ENCODE data around the gene KCNAB1.

Gene KCNAB1

DNA sequence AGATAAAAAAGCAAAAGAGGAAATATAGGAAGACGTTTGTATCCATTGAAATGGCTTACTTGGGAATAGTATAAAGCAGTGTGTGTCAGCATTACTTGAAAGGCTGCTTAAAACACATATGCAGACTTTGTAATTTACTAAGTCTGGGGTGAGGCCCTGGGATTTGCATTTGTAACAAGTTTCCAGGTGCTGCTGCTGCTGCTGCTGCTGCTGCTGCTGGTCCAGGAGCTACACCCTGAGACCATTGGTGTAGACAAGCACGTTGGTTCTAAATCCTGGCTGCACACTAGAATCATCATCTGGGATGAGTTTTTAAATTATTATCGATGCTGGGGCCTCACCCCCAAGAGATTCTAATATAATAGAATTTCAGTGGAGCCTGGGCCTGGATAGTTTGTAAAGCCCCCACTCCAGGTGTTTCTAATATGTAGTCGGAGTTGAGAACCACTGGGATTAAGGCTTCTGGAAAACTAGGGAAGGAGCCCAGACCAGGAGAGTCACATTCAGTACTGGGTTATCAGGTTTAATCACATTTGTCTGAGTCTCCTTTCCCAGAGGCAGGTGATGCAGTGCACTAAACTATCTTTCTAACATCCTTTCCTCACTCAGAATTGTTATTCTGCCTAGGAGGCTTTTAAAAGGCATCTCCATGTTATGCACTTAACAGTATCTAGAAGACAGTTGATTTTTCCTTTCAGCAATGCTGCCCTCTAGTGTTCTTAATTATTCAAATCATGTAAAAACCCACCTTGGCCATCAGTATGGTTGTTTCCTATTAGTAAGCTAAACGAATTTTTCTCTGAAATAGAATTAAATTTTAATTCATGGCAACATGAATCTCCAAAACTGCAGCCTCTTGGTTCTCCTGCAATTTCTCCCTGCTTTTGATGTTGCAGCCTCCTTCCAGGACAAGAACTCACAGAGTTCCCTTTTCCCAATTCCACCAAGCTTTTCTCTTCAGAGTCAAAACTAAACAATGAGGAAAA is 389.1 kb downstream of the KCNAB1 start:
- DNase-seq, result peak; percentile 58

DNA sequence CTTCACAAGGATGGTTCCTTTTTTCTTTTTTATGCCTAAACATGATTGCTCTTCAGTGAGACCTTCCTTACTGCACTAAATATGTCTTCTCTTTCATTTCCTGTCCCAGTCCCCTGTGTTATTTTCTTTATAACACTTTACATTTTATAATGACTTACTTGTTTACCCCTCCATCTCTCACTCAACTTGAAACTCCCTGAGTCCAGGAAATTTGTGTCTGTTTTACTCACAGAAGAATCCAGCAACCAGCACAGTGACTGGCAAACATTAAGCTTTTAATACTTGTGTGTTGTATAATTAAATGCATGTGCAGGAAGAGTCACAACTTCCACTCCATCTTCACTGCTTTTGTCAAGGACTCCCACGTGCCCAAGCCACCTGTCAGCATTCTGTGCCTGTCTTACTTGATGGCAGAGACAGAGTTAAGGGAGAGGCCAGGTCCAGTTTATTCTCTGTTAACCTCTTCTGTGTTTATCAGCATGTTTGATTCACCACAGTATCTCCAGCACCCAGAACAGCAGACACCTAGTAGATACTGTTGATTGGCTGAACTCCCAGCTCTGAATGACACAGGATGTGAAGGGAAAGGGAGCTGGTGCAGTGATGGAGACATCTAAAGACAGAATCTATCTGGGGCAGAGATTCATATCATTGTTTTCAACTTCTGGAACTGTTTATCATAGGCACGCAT is 391.8 kb downstream of the KCNAB1 start:
- no peak for DNase-seq

DNA sequence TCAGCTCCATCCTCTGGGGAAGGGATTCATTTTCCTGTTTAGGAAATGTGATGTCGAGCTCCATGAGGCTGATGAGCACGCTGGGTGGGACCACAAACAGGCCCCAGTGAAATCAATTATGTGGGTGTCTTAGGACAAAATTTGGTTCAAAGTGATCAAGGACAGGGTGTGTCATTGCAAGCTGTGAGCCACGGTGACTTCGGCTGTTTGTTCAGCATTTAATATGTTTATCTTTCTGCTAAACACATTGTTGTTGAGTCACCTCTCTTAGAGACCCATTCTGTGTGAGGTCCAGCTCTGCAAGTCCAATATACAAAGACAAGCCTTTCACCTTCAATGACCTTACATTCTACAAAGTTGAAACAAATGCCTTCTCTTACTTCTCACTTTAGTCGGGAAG is 393.2 kb downstream of the KCNAB1 start:
- DNase-seq, result no peak

DNA sequence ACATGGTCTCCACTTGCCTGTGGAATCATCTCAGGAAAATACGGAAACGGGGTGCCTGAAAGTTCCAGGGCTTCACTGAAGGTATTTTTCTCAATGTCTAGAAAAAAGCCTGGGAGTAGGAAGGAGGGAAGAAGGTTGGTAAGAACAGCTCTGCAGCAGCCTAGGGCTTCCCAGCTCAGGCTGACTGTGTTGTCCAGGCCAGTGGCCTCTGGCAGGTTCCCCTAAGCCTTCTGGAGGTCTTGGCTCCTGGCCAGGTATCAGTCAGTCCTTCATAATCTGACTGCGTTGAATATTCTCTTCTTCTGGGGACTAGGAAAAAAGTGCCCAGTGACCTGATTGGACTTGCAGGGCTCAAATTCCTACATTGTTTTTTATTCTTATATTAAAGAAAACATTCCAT is 395.9 kb downstream of the KCNAB1 start:
- no peak for DNase-seq

DNA sequence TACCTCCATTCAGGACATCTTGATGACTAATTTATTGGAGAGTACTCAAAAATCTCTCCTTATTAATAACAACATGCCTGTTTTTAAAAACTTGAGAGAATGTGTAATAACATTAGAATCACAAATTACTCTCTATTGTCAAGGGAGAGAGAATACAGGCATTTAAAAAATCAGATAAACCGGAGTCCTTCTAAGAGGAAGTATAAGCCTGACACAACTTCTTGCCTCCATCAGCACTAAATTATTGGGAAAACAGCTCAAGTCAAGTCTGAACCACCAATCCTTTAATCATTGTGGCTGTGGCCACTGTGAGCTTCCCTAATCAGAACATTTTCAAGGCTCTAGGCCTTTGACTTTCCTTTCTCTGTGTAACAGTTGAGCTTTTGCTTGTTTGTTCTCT is 396.6 kb downstream of the KCNAB1 start:
- DNase-seq, result peak; percentile 36

DNA sequence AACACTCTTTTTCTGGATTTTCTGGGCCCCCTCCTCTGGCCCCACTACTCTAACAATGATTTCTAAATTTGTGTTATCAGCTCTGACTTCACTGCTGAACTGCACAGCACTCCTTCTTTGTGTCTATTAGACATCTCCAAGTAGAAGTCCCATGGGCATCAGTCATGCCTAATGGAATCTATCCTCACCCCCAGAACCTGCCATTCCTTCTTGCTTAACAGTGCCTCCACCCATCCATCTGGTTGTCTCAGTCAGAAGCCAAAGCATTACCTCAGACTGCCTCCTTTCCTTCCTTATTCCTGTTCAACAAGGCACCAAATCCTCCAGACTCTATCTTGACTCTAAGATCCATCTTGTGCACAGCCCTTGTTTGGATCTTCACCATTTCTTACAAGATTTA is 398.3 kb downstream of the KCNAB1 start:
- DNase-seq, result no peak

DNA sequence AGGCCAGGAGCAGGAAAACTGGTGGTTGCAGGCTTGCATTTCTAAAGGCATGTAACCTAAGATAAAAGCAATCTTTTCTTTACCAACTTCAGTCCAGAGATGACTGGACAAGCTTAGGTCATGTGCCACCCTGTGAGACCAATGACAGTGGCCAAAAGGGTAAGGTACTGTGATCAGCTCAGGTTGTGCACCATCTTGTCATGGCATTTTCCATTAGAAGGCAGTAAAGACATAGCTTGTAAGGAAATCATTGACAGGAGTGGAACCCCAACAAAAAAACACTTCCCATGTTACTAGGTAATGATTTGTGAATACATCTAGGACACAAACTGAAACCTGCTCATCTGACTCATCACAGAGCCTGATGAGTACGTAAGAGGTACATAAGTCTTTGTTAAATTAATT is 399.4 kb downstream of the KCNAB1 start:
- DNase-seq, result no peak

- DNase-seq, result no peak
These were observed 402.3 kb downstream of the KCNAB1 start for GRCh38 chr3:156522673-156523072.

- DNase-seq, result no peak
These were observed 405.4 kb downstream of the KCNAB1 start for GRCh38 chr3:156525808-156526207.

DNA sequence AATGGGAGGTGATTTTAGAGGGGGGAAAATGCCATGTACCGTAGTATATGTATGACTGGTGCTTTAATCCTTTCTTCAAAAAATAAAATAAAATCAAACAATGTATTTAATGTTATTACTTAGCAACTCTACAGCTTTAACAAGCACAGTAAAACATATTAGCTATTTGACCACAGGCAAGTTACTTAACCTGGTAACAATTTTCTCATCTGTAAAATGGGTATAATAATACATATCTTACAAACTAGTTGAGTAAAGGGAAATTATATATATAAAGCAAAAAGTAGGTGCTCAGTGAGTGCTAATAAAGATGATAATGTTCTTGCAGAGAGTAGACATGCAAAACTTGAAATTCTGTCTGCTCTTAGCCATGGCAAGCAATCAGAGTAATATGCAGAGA is 406.7 kb downstream of the KCNAB1 start:
- no peak for DNase-seq

- DNase-seq, result no peak
These were observed 410.6 kb downstream of the KCNAB1 start for GRCh38 chr3:156530980-156531379.

GRCh38 chr3:156532730-156533129 is 412.4 kb downstream of the KCNAB1 start:
- no peak for DNase-seq

- no peak for DNase-seq
These were observed 412.8 kb downstream of the KCNAB1 start for GRCh38 chr3:156533205-156533604.

- peak; percentile 95 for DNase-seq
These were observed 414.8 kb downstream of the KCNAB1 start for GRCh38 chr3:156535162-156535627.

DNA sequence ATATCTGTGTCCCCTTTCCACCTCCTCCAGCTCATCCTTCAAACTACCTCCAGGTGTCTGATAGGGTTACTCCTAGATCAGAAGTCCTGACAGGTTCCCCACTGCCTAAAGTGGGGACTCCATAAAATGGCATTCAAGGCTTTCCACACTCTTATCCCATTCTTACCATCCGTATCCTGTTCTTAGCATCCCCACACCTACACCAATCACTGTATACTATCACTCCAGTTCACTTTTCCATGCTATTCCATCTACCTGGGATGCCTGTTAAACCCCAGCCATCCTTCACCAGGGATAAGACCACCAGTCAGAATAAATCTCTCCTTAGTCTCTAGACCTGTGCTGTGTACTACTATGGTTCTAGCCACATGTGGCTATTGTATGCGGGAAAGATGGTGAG is 415.4 kb downstream of the KCNAB1 start:
- DNase-seq, result no peak

DNA sequence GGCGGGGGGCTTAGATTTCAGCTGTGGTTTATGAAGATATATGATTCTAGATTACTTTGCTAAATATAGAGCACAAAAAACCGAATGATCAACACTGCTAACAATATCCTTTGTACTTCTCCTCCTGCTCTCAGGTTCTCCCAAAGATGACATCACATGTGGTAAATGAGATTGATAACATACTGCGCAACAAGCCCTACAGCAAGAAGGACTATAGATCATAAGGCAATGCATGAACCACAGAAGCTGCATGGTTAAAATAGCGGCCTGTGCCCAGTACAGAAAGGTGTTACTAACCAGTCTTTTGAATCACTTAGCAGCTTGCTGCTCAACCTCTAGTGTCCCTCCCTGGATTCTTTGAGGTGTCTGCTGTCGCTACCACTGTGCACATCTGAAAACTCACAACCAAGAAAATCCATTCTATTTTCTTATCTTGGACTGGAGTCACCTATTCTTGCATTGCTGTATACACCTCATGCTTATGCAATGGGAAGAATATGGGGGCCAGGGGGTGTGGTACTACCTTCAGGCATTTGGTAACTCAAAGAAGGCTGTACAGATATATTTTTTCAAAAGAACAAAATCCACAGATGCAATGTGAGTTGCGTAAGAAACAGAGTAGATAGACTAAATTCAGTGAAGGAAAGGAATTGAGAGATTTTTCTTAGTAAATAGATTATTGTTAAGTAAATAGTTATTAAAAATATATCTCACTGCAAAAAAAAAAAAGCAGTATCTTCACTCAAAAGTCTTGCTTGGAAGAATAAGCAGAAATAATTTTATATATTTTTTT is 416.3 kb downstream of the KCNAB1 start:
- DNase-seq, result no peak

DNA sequence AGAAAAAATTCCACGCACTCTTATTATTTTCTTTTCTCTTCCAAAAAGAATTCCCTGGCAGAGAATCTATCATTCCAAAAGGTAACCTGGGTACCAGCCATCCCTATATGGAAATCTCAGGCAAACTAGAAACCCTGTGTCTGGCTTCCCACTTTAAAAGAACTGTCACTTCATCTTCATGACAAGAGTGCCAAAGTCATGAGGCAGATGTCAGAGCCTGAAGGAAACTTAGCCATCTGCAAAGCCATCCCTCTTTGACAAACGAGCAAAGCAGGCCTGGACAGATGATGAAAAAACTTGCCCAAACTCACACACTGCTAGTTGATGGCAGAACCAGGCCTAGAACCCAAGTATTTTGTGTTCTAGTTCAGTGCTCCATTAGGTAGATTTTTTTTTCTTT is 418.7 kb downstream of the KCNAB1 start:
- DNase-seq, result no peak

DNA sequence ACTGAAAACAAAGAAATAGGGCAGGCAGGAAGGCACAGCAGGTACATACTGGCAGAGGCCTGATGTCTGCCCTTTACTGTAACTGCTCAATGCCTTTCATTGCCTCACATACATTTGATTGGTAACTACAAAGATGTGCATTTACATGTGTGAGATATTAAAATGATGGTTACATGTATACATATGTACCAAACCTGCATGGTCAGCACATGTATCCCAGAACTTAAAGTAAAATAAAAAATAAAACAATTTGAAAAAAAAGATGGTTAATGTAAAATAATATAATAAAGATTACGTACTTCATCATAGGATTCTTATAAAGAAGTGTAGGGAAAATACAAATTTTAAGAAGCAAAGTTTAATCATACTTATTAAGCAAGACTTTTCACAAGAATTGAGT is 419.4 kb downstream of the KCNAB1 start:
- no peak for DNase-seq

- DNase-seq, result no peak
These were observed 422.0 kb downstream of the KCNAB1 start for GRCh38 chr3:156542101-156543042.

- DNase-seq, result no peak
These were observed 422.7 kb downstream of the KCNAB1 start for GRCh38 chr3:156543043-156543555.

DNA sequence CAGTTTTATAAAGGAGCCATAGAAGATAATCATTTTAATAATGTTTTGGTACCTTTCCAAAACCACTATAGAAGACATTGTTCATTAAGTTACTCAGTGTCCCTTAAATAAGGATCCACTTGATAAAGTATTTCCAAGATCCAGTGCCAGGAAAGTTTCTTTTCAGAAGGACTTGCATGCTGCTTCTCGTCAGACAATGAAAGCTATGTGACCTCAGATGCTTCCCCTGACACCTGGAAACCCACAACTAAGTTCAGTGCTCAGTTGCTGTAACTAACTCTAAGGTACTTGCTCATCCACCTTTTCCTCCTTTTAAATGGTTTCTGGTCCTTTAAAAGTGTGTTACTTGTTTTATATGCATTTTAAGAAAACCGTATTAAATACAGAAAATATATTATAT is 427.3 kb downstream of the KCNAB1 start:
- no peak for DNase-seq

Measured in inflammatory macrophage treated with lipopolysaccharide for 4 hours (primary cell).